ENCODE results near the gene INO80D. TPM values are rescaled to one million over a fixed set of nuclear protein-coding genes. Genes with fewer than 3 reads are reported as not detected.

INO80D gene
- total RNA-seq, 1 experiment from 2014 or later = 46.0 TPM

DNA sequence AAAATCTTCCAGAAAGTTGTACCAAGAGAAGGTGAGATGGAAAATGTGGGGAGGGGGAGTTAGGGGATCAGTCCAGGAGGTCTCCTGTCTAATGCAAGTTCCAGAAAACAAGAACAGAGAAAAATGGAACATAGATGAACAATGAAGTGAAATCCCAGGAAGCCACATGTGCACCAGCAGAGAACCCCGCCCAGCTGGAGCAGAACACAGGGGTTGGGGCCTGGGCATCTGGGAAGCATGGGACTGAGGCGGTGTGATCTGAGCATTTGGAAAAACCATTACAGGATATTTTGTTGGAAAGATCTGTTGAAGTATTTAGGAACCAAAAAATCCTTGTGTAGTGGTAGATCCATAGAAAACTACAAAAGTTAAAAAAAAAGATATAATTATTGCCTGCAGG, 133.7 kb downstream of the INO80D start:
- H3K9me3 Mint-ChIP-seq = peaks cover 22 to 30% of the 10 kb centered on the region in 2 experiments
- H3K27ac Mint-ChIP-seq = no peak overlapping the region
- Histone ChIP-seq H3K27me3 (ENCODE audit: insufficient read depth, low read length) (no peaks in the 10 kb centered on the region), H3K4me1 (ENCODE audit: insufficient read depth, low read length) (no peaks in the 10 kb centered on the region; the same call in 1 of the 2 replicates), H4K91ac (ENCODE audit: insufficient read length, low read depth, low read length) (no peak overlapping the region), H2BK120ac (ENCODE audit: low read depth, low read length, poor library complexity, severe bottlenecking) (no peak overlapping the region), H4K5ac (ENCODE audit: insufficient read length, low read depth, low read length) (no peak overlapping the region), H2AK5ac (ENCODE audit: insufficient read length, low read length) (no peak overlapping the region), H3K9me3 (ENCODE audit: control insufficient read depth, low read depth, low read length) (no peaks in the 10 kb centered on the region), H3K79me2 (ENCODE audit: insufficient read depth, low read length) (no peaks in the 10 kb centered on the region), H2BK5ac (ENCODE audit: insufficient read length, low read length) (no peak overlapping the region), H3K23ac (ENCODE audit: insufficient read length, low read depth, low read length) (no peak overlapping the region), H3K27ac (ENCODE audit: insufficient read length, low read depth, low read length) (no peak overlapping the region), H3K56ac (ENCODE audit: insufficient read length, low read depth, low read length) (no peak overlapping the region), H4K8ac (replicated peaks; ENCODE audit: insufficient read length, low read depth, low read length) (no peak overlapping the region), H4K20me1 (ENCODE audit: control insufficient read depth, insufficient read depth, insufficient read length) (no peaks in the 10 kb centered on the region), H3K79me1 (ENCODE audit: insufficient read depth, low read depth, low read length, poor library complexity, severe bottlenecking) (no peaks in the 10 kb centered on the region), H3K4me2 (ENCODE audit: insufficient read depth, insufficient read length, low read length) (no peak overlapping the region), H3K23me2 (ENCODE audit: insufficient read length, low read depth, low read length, poor library complexity, severe bottlenecking) (no peaks in the 10 kb centered on the region), H3K18ac (ENCODE audit: insufficient read length, low read depth, low read length) (no peak overlapping the region), H3T11ph (ENCODE audit: low read length) (no peak overlapping the region), H2AFZ (ENCODE audit: low read length) (no peak overlapping the region), H3K4ac (ENCODE audit: low read depth, low read length) (no peak overlapping the region), H3K14ac (ENCODE audit: insufficient read depth, low read length) (no peak overlapping the region), H2BK15ac (ENCODE audit: low read depth, low read length) (no peak overlapping the region), H2BK12ac (ENCODE audit: insufficient read length, low read depth, low read length) (no peak overlapping the region), H3K9ac (ENCODE audit: extremely low read depth, insufficient read length, low read length) (no peak overlapping the region), H2BK20ac (ENCODE audit: low read depth, low read length, poor library complexity, severe bottlenecking) (no peak overlapping the region)
- peaks cover 32 to 67% of the 10 kb centered on the region in 2 experiments for H3K4me1 Mint-ChIP-seq
- TF ChIP-seq, protein P1, sequence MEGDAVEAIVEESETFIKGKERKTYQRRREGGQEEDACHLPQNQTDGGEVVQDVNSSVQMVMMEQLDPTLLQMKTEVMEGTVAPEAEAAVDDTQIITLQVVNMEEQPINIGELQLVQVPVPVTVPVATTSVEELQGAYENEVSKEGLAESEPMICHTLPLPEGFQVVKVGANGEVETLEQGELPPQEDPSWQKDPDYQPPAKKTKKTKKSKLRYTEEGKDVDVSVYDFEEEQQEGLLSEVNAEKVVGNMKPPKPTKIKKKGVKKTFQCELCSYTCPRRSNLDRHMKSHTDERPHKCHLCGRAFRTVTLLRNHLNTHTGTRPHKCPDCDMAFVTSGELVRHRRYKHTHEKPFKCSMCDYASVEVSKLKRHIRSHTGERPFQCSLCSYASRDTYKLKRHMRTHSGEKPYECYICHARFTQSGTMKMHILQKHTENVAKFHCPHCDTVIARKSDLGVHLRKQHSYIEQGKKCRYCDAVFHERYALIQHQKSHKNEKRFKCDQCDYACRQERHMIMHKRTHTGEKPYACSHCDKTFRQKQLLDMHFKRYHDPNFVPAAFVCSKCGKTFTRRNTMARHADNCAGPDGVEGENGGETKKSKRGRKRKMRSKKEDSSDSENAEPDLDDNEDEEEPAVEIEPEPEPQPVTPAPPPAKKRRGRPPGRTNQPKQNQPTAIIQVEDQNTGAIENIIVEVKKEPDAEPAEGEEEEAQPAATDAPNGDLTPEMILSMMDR (conservative IDR thresholded peaks at IDR 0.05) = no peak
- peaks cover 6 to 32% (median 10%) of the 10 kb centered on the region in 3 experiments; a peak in 6 of 7 replicates for H3K36me3 Mint-ChIP-seq (ENCODE audit: insufficient read depth in 1 of 3, low read depth in 3 of 3)
- H3K27me3 Mint-ChIP-seq (ENCODE audit: low read depth) = peaks cover 5% of the 10 kb centered on the region
- no peak for DNase-seq
- no CpG with 5 or more reads among the region's 2 CpGs for whole genome bisulfite sequencing (ENCODE audit: extremely low coverage, insufficient read length, low lambda C conversion rate)
- H3K4me3 Mint-ChIP-seq = no peak overlapping the region

Measured in H9 (cell line).